H1 (cell line): Measurements from ENCODE around the gene TSC22D1. TPM values are rescaled to one million over a fixed set of nuclear protein-coding genes. Genes with fewer than 3 reads are reported as not detected.

ENCODE experiments used
- CTCF ChIA-PET: fragments of 300-600 bp; sonication (Branson Sonifier 250); formaldehyde crosslinking; loops from one replicate; lab custom pipeline; 2021; ENCODE audit not compliant: partially characterized antibody; lab: Charles Lee
- POLR2A ChIA-PET: fragments of 300-600 bp; sonication (Branson Sonifier 250); formaldehyde crosslinking; loops from one replicate; lab custom pipeline; 2021; ENCODE audit warnings: inconsistent platforms; ENCODE audit not compliant: partially characterized antibody; lab: Charles Lee
- DNase-seq, 2 experiments: peaks; one replicate each; pipeline versions ENCODE4 v3.0.0 to v3.0.0-alpha.2; 2010 to 2022; ENCODE audit warnings: low spot score in 2 of 2, low read depth in 1 of 2, mixed read lengths in 1 of 2
- FAIRE-seq: peaks from 2 replicates; lab custom pipeline; 2011; peaks lifted over from hg19 to GRCh38; lab: Jason Lieb, UNC
- H2AFZ ChIP-seq: 2 replicates; pipeline ENCODE4 v1.8.1; 2012; ENCODE audit warnings: low read length, inconsistent platforms
- H2AK5ac ChIP-seq: 2 replicates; pipeline ENCODE4 v1.6.1; 2013; ENCODE audit warnings: low read depth, low read length
- H2BK120ac ChIP-seq: replicated peaks from 2 replicates; pipeline ENCODE3; 2013; ENCODE audit warnings: low read depth, low read length, inconsistent platforms
- H2BK12ac ChIP-seq: 2 replicates; pipeline ENCODE4 v1.6.1; 2013; ENCODE audit warnings: low read depth, low read length
- H2BK15ac ChIP-seq: 2 replicates; pipeline ENCODE4 v1.6.1; 2013; ENCODE audit warnings: low read length
- H2BK20ac ChIP-seq: 2 replicates; pipeline ENCODE4 v1.6.1; 2013; ENCODE audit warnings: low read length
- H2BK5ac ChIP-seq: 2 replicates; pipeline ENCODE4 v1.6.1; 2013; ENCODE audit warnings: low read depth, low read length
- H3K14ac ChIP-seq: 2 replicates; pipeline ENCODE4 v1.6.1; 2013; ENCODE audit warnings: inconsistent platforms; ENCODE audit not compliant: insufficient read length
- H3K18ac ChIP-seq: 2 replicates; pipeline ENCODE4 v1.6.1; 2013; ENCODE audit warnings: low read length; ENCODE audit errors: extremely low read depth
- H3K23ac ChIP-seq: 2 replicates; pipeline ENCODE4 v1.6.1; 2013; ENCODE audit warnings: inconsistent platforms; ENCODE audit not compliant: insufficient read length
- H3K23me2 ChIP-seq: 2 replicates; pipeline ENCODE4 v1.6.1; 2013; ENCODE audit warnings: low read depth, low read length
- H3K27ac ChIP-seq: 2 replicates; pipeline ENCODE4 v1.6.1; 2011; ENCODE audit warnings: low read depth, low read length, inconsistent platforms
- H3K27me3 ChIP-seq, 4 experiments: replicated peaks in 1 of 4; 1 replicate in 1 of 4; 2 replicates in 3 of 4; pipeline versions ENCODE4 v1.6.1 to v1.8.1; 2011 to 2013; ENCODE audit warnings: low read length in 3 of 4, mild to moderate bottlenecking in 3 of 4, inconsistent platforms in 2 of 4, mixed read lengths in 2 of 4, moderate library complexity in 1 of 4; ENCODE audit not compliant: control insufficient read depth in 3 of 4, insufficient read depth in 3 of 4; ENCODE audit errors: extremely low read depth in 1 of 4
- H3K36me3 ChIP-seq, 4 experiments: 2 replicates each; pipeline versions ENCODE4 v1.6.1 to v1.8.1; 2011 to 2013; ENCODE audit warnings: mild to moderate bottlenecking in 4 of 4, low read length in 3 of 4, moderate library complexity in 2 of 4, control low read depth in 1 of 4, inconsistent platforms in 1 of 4; ENCODE audit not compliant: insufficient read depth in 4 of 4, control insufficient read depth in 2 of 4
- H3K4ac ChIP-seq: replicated peaks from 2 replicates; pipeline ENCODE3; 2013; ENCODE audit warnings: low read length, low read depth, mixed read lengths, inconsistent platforms; ENCODE audit not compliant: insufficient read length
- H3K4me1 ChIP-seq, 4 experiments: replicated peaks in 1 of 4; 1 replicate in 1 of 4; 2 replicates in 3 of 4; pipeline versions ENCODE4 v1.6.1 to v1.8.1; 2011 to 2013; ENCODE audit warnings: low read length in 3 of 4, inconsistent platforms in 2 of 4, mixed read lengths in 1 of 4; ENCODE audit not compliant: insufficient read depth in 4 of 4, control insufficient read depth in 3 of 4
- H3K4me2 ChIP-seq, 2 experiments: 2 replicates each; pipeline versions ENCODE4 v1.6.1 to v1.8.1; 2011 to 2013; ENCODE audit warnings: low read depth in 2 of 2, low read length in 2 of 2, control low read depth in 1 of 2, inconsistent platforms in 1 of 2, mild to moderate bottlenecking in 1 of 2; ENCODE audit not compliant: insufficient read depth in 1 of 2
- H3K4me3 ChIP-seq, 4 experiments: fragments of 200-600, 300-600 bp in 1 of 4; sonication (generic), shearing (Covaris generic), sonication (Bioruptor Twin) in 1 of 4; 2 replicates each; pipeline versions ENCODE4 v1.5.1 to v1.8.1; 2011 to 2016; ENCODE audit warnings: low read length in 4 of 4, low read depth in 3 of 4, control low read depth in 2 of 4, inconsistent platforms in 2 of 4, mild to moderate bottlenecking in 2 of 4, mixed read lengths in 1 of 4, moderate library complexity in 1 of 4; ENCODE audit not compliant: insufficient read depth in 2 of 4; ENCODE audit errors: extremely low read depth in 1 of 4
- H3K56ac ChIP-seq: replicated peaks from 2 replicates; pipeline ENCODE3; 2013; ENCODE audit warnings: low read depth, mild to moderate bottlenecking, mixed read lengths, low read length, inconsistent platforms; ENCODE audit not compliant: insufficient read length
- H3K79me1 ChIP-seq: 2 replicates; pipeline ENCODE4 v1.6.1; 2013; ENCODE audit warnings: low read depth, low read length, control low read depth
- H3K79me2 ChIP-seq, 2 experiments: 2 replicates each; pipeline versions ENCODE4 v1.6.1 to v1.8.1; 2012 to 2013; ENCODE audit warnings: low read length in 2 of 2, mild to moderate bottlenecking in 2 of 2, inconsistent platforms in 1 of 2; ENCODE audit not compliant: insufficient read depth in 2 of 2, control insufficient read depth in 1 of 2
- H3K9ac ChIP-seq, 4 experiments: replicated peaks in 1 of 4; 1 replicate in 1 of 4; 2 replicates in 3 of 4; pipeline versions ENCODE4 v1.6.1 to v1.8.1; 2011 to 2013; ENCODE audit warnings: low read depth in 3 of 4, low read length in 3 of 4, control low read depth in 2 of 4, mild to moderate bottlenecking in 2 of 4, moderate library complexity in 2 of 4, inconsistent platforms in 1 of 4; ENCODE audit errors: extremely low read depth in 1 of 4
- H3K9me3 ChIP-seq, 2 experiments: 2 replicates each; pipeline versions ENCODE4 v1.6.1 to v1.8.1; 2012 to 2013; ENCODE audit warnings: mild to moderate bottlenecking in 2 of 2, moderate library complexity in 2 of 2, control low read depth in 1 of 2, inconsistent platforms in 1 of 2, low read depth in 1 of 2, low read length in 1 of 2, mixed read lengths in 1 of 2; ENCODE audit not compliant: insufficient read depth in 2 of 2
- H4K20me1 ChIP-seq, 2 experiments: replicated peaks in 1 of 2; 2 replicates each; pipeline versions ENCODE3 to v1.8.1; 2011 to 2013; ENCODE audit warnings: inconsistent platforms in 2 of 2, low read length in 2 of 2, mild to moderate bottlenecking in 1 of 2; ENCODE audit not compliant: insufficient read depth in 2 of 2, control insufficient read depth in 1 of 2
- H4K5ac ChIP-seq: 2 replicates; pipeline ENCODE4 v1.6.1; 2013; ENCODE audit warnings: low read length, low read depth, mixed read lengths, inconsistent platforms; ENCODE audit not compliant: insufficient read length
- H4K8ac ChIP-seq: 2 replicates; pipeline ENCODE4 v1.8.0; 2013; ENCODE audit warnings: mild to moderate bottlenecking, moderate library complexity, low read length, inconsistent platforms; ENCODE audit not compliant: insufficient read depth; ENCODE audit errors: extremely low read depth
- H4K91ac ChIP-seq: replicated peaks from 2 replicates; pipeline ENCODE3; 2013; ENCODE audit warnings: low read length, mixed read lengths, inconsistent platforms; ENCODE audit not compliant: insufficient read length
- CBX5 ChIP-seq: fragments of 300-800, 300-1000 bp; sonication (generic); IDR thresholded peaks from 2 replicates; pipeline ENCODE4 v1.7.1; 2016; ENCODE audit warnings: antibody characterized with exemption, low read length, low read depth
- CHD1 ChIP-seq: IDR thresholded peaks from 2 replicates; pipeline ENCODE4 v1.6.1; 2012; ENCODE audit warnings: low read depth, low read length, improper control_type of control experiment
- GTF2F1 ChIP-seq: IDR thresholded peaks from 2 replicates; pipeline ENCODE4 v1.6.1; 2012; ENCODE audit warnings: low read depth, low read length, improper control_type of control experiment, borderline replicate concordance
- HDAC2 ChIP-seq, 2 experiments: fragments of 300-600 bp in 1 of 2; sonication (generic) in 1 of 2; IDR thresholded peaks; 2 replicates each; pipeline ENCODE4 v1.6.1; 2011 to 2012; ENCODE audit warnings: low read depth in 2 of 2, low read length in 2 of 2, mild to moderate bottlenecking in 2 of 2, moderate library complexity in 2 of 2, borderline replicate concordance in 1 of 2, inconsistent platforms in 1 of 2
- HDAC6 ChIP-seq: IDR thresholded peaks from one replicate; pipeline ENCODE4 v1.7.1; 2012; ENCODE audit warnings: low read depth, mild to moderate bottlenecking, inconsistent platforms, low read length, moderate library complexity
- KDM5A ChIP-seq: fragments of 200-600 bp; IDR thresholded peaks from 2 replicates; pipeline ENCODE4 v1.7.1; 2012; ENCODE audit warnings: mild to moderate bottlenecking, low read length, inconsistent platforms, mixed read lengths
- PHF8 ChIP-seq: fragments of 200-600 bp; sonication (generic); conservative IDR thresholded peaks from 2 replicates; pipeline ENCODE4 v1.7.1; 2012; ENCODE audit warnings: low read depth, mild to moderate bottlenecking, inconsistent platforms, low read length, moderate library complexity
- POU5F1 ChIP-seq: IDR thresholded peaks from 2 replicates; pipeline ENCODE4 v1.6.1; 2011; ENCODE audit warnings: low read depth, mild to moderate bottlenecking, low read length, moderate library complexity
- RAD21 ChIP-seq, 2 experiments: IDR thresholded peaks in 1 of 2; conservative IDR thresholded peaks in 1 of 2; 2 replicates each; pipeline ENCODE4 v1.6.1; 2011; ENCODE audit warnings: low read depth in 2 of 2, low read length in 2 of 2, improper control_type of control experiment in 1 of 2, inconsistent platforms in 1 of 2, mild to moderate bottlenecking in 1 of 2, moderate library complexity in 1 of 2
- RXRA ChIP-seq: IDR thresholded peaks from 2 replicates; pipeline ENCODE4 v1.6.1; 2011; ENCODE audit warnings: low read depth, mild to moderate bottlenecking, low read length, moderate library complexity; ENCODE audit not compliant: insufficient read depth
- SP2 ChIP-seq: IDR thresholded peaks from 2 replicates; pipeline ENCODE4 v1.6.1; 2012; ENCODE audit warnings: mild to moderate bottlenecking, low read length, inconsistent platforms
- SRF ChIP-seq: IDR thresholded peaks from 2 replicates; pipeline ENCODE4 v1.6.1; 2011; ENCODE audit warnings: mild to moderate bottlenecking, low read depth, low read length, moderate library complexity
- YY1 ChIP-seq: IDR thresholded peaks from 2 replicates; pipeline ENCODE4 v1.6.1; 2011; ENCODE audit warnings: low read depth, mild to moderate bottlenecking, low read length
- WGBS, 2 experiments: shearing (Covaris generic) in 1 of 2; methylation state at CpG; one replicate each; pipeline versions ENCODE4 v1.1.6 to v1.1.7; 2013 to 2015; ENCODE audit warnings: low lambda C conversion rate in 2 of 2, mixed read lengths in 2 of 2, inconsistent platforms in 1 of 2, low coverage in 1 of 2, missing lambda C conversion rate in 1 of 2; ENCODE audit not compliant: insufficient replicate concordance in 2 of 2, insufficient coverage in 1 of 2, insufficient read length in 1 of 2; ENCODE audit errors: extremely low coverage in 1 of 2, missing lambda C conversion rate in 1 of 2; 5-methylcytosine and 5-hydroxymethylcytosine counted together
- polyA plus RNA-seq, 7 experiments: library from polyadenylated mRNA; depleted of rRNA in 3 of 7; stranded (reverse) in 5 of 7; unstranded in 2 of 7; fragments of >200 nt in 5 of 7; fragments of 200-250 nt in 2 of 7; gene quantifications; 1 replicate in 5 of 7; 2 replicates in 1 of 7; 4 replicates in 1 of 7; pipeline versions ENCODE4 v1.2.1 to v1.2.3, GENCODE V29; 2011 to 2013; ENCODE audit warnings: missing spikeins in 2 of 7, mixed read lengths in 2 of 7
- total RNA-seq: library from RNA; stranded (reverse); fragmentation: NEBNext Ultra II Directional; extraction: Animal tissue kit (Norgen Biotek cat#: 25700); gene quantifications from 2 replicates; pipeline ENCODE4 v1.2.1, GENCODE V29; 2021
- TF ChIP-seq, protein P1 (sequence below): IDR thresholded peaks from 2 replicates; pipeline ENCODE4 v1.6.1; 2012; ENCODE audit warnings: inconsistent platforms

Gene TSC22D1
- total and polyA plus RNA-seq, 2 of the 8 experiments (the other 6 are each of a cell fraction or from before 2014, with no cell fraction given), result 52.6 to 80.9 TPM

DNA sequence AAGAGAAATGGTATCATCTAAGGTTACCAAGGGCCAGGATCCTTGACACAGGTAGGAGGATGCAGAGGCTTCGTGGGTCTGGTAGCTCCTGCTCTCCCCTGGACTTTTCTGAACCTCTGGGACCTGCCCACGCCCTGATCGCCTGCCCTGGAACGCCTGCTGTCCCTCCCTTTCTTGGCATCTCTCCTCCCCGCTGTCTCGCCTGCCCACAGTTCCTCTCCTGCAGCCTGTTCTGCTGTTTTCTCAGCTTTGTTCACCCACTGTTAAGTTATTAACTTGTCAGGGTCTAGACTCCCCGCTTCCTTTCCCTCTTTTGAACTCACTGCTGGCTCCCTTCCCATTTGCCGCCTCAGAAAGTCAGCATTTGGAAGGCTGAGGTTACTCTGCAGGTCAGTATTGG is 182.7 kb downstream of the TSC22D1 start:
- Histone ChIP-seq H2BK20ac (no peak overlapping the region), H2BK12ac (no peak overlapping the region), H2BK5ac (no peak overlapping the region), H3K23ac (no peak overlapping the region), H3K56ac (no peak overlapping the region), H3K23me2 (no peaks in the 10 kb centered on the region), H2AFZ (no peak overlapping the region), H2BK15ac (0 out of 2 replicates have a peak overlapping the region, but pooled peaks have one; percentile 61), H3K27ac (no peak overlapping the region), H3K36me3 (no peaks in the 10 kb centered on the region), H3K79me1 (no peaks in the 10 kb centered on the region), H4K91ac (no peak overlapping the region), H2AK5ac (no peak overlapping the region), H4K20me1 (no peaks in the 10 kb centered on the region), H4K8ac (no peak overlapping the region), H3K14ac (no peak overlapping the region), H3K4me2 (no peak overlapping the region), H3K27me3 (no peaks in the 10 kb centered on the region), H3K9me3 (no peaks in the 10 kb centered on the region), H2BK120ac (no peak overlapping the region), H3K79me2 (no peaks in the 10 kb centered on the region), H3K4ac (no peak overlapping the region), H3K9ac (no peak overlapping the region; a peak in 1 of 7 replicates), H3K4me1 (peaks cover 0 to 5% (median 2%) of the 10 kb centered on the region in 4 experiments; a peak in 3 of 7 replicates), H4K5ac (no peak overlapping the region), H3K18ac (no peak overlapping the region), H3K4me3 (no peak overlapping the region)
- no peak for DNase-seq
- ChIA-PET CTCF (interaction anchor here (0.9 to 1.6 kb wide), 5 partner anchors 11 to 151 kb away, joined by 3 to 4 read pairs (median 3); no protein-coding TSS in a partner anchor), POLR2A (interaction anchor here (1.3 to 1.9 kb wide), 3 partner anchors 10 to 42 kb away, joined by 4 to 8 read pairs (median 5); no protein-coding TSS in a partner anchor)
- 90% methylated on average over 8 of the region's 8 CpGs; no CpG with 5 or more reads in 1 of the 2 experiments for WGBS, 2 experiments
- no peak for FAIRE-seq
- TF ChIP-seq CHD1, result no peak
- TF ChIP-seq KDM5A, result no peak
- TF ChIP-seq RAD21 (IDR thresholded peaks at IDR 0.05 in 1 of 2, conservative IDR thresholded peaks at IDR 0.05 in 1 of 2; ENCODE audit: low read depth in 2 of 2, low read length in 2 of 2), result no peak
- TF ChIP-seq HDAC6, result no peak
- TF ChIP-seq, protein P1, sequence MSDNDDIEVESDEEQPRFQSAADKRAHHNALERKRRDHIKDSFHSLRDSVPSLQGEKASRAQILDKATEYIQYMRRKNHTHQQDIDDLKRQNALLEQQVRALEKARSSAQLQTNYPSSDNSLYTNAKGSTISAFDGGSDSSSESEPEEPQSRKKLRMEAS, result no peak
- no peak for TF ChIP-seq SP2
- TF ChIP-seq SRF, result no peak
- no peak for TF ChIP-seq CBX5
- no peak for TF ChIP-seq HDAC2 (IDR thresholded peaks at IDR 0.05; ENCODE audit: borderline replicate concordance in 1 of 2, low read depth in 2 of 2, low read length in 2 of 2)
- TF ChIP-seq POU5F1, result no peak
- no peak for TF ChIP-seq PHF8
- no peak for TF ChIP-seq YY1
- no peak for TF ChIP-seq GTF2F1
- no peak for TF ChIP-seq RXRA
